ENCODE results near the gene KCTD8.

The KCTD8 gene

DNA sequence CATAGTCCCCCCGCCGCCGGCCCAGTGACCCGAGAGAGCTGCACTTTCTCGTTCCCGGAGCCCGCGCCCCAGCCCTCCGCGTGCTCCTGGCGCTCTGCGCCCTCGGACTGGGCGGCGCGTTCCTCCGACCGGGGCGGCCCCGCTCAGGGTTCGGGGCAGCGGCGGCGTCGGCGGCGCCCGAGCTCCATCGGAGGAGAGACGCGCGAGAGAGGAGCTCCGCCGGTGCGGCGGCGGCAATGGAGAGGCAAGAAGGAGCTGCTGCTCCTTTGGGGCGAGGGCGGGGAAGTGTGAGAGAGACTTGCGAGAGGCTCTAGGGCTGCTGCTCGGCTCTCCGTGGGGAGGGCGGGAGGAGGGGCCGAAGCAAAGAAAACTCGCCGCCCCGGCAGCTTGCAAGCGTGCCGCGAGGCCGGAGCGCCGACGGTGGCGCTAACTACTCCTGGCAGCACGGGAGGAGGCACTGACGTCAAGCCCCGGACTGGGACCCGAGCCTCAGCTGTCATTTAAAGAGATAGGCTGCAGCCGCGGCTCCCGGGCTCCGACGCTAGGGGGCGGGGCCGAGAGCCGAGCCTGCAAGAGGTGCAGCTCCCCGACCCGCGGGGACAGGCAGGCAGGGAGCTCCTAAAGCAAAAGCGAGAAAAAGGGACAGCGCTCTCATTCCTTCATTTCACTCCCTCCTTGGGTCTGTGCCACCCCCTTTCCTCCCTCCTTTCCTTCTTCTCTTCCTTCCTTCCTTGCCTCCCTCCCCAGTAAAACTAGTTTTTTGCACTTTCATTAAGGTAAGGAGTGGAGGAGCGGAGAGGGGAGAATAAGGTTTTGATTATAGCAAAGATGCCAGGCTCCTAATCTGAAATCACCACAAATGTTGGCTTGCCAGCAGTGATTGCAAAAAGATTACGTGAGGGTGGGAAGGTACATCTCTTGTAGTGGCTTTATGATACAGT, at the start of gene KCTD8:
Gene KCTD8 (minus strand): TSS at position 289 of the 941 bp plus-strand sequence.
- DNase-seq, result peak; percentile 79

- no peak for DNase-seq
Observed at GRCh38 chr4:44494810-44495701, 46.4 kb upstream of the KCTD8 start.

DNA sequence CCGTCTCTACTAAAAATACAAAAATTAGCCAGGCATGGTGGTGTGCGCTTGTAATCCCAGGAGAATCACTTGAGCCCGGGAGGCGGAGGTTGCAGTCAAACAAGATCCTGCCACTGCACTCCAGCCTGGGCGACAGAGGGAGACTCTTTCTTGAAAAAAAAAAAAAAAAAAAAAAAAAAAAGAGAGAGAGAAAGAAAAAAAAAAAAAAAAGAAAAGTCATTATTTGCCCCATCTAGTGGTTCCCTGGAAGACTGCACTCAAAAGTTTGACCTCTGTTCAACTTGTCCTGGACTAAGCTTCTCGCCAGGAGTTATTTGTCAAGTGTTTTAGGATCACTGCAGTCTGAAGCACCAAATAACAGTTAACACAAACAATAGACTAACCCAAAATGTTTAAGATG, 45.3 kb upstream of the KCTD8 start:
- no peak for DNase-seq

GRCh38 chr4:44487341-44487740, 38.7 kb upstream of the KCTD8 start:
- DNase-seq, result no peak

DNA sequence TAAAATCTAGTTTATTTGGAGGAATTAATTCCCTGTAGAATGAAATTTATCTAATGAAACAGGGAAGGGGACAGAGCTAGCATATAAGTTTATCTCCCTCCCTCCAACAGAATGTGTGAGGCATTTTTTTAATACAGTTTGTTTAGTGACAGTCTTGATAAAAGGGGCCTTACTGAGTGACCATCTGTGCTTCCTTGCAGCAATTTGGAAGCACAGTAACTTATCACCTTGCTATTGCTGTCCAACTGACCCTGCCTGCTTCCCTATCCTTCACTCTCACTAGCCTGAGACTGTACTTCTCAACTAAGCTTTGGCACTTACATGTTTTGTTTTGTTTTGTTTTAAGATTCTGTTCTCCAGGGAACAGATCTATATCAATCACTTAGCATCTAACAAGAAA, 31.1 kb upstream of the KCTD8 start:
- DNase-seq, result no peak

DNA sequence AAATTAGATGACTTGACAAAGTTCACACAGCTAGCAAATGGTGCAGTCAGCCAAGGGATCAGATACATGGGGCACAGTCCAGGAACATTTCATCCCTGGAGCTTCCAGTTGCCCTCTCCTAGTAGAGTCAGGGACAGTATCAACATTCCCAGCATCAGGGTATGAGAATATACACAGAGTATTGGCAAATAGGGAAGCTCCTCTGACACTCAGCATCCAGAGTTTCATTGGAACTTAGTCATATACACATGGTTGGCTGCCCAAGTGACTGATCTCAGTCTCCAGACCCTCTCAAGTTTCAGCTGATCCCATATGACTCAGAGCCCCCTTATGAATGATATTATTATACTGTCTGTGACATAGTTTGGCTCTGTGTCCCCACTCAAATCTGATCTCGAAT, 13.7 kb upstream of the KCTD8 start:
- DNase-seq, result no peak

DNA sequence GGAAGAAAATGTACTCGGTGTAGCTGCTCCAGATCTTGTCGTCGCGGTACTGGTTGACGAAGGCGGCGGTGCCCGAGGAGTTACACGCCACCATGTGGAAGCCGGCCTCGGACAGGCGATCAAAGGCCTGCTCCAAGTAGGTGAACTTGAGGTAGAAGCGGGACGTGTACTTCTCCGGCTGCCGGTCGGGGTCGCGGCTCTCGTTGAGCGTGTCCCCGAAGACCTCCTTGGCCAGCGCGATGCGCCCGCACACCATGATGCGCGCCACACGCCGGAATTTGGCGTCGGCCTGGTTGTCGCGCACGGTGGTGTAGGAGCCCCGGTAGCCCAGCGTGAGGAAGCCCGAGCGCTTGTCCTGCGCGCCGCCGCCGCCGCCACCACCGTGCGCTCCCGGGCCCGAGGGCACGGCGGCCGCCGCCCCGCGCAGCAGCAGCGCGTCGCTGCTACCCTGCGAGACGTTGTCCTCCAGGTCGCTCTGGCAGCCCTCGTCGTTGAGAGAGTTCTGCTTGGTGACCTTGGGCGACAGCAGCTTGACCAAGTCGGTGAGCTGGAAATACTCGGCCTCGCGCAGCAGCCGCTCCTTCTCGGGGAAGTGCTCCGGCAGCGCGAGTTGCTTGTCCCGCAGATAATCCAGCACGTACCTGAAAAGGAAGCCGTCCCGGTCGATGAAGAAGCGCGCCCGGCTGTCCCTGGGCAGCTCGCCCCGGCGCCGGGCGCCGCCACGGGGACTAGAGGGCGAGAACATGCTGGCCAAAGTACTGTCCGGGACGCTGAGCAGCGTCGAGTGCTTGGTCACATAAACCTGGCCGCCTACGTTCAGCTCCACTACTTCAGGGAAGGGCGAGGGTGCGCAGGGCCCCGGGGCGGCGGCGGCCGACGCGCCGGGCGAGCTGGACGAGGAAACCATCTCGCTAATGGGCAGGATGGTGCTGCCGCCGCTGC, 775 bp downstream of the KCTD8 start:
- peak; percentile 72 for DNase-seq

DNA sequence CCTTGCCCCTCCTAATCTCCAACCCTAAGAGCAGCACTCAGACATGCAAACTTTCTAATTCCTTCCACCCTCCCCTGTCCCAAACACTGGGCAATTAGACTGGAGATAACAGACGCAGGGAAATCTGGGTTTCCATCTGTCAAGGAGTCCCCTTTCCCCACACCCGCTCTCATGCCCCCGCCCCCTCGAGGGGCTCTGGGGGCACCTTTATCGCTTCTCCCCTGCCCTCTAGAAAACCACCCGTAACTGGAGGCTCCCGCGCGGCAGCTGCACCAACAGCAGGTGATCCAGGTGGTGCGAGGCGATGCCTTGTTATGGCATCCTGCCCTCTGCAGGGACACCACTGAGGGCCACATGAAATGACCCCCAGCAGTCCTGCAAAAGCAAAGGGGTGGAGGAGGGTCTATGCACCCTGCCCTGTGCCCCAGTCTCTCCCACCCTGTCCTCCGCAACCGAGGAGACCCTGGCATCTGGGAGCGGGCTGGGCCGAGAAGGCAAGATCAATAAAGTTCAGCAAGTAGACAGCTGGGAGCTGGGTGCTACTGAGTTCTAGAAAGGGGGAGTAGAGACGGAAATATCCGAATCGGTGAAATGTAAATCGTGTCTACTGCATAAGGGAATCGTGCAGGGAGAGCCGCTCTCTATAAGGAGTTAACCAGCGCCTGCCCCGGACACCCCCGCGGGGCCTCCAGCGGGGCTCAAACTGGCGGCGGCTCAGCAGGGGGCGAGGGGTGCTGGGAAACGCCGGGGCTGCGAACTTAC, 1.6 kb downstream of the KCTD8 start:
- peak; percentile 86 for DNase-seq

DNA sequence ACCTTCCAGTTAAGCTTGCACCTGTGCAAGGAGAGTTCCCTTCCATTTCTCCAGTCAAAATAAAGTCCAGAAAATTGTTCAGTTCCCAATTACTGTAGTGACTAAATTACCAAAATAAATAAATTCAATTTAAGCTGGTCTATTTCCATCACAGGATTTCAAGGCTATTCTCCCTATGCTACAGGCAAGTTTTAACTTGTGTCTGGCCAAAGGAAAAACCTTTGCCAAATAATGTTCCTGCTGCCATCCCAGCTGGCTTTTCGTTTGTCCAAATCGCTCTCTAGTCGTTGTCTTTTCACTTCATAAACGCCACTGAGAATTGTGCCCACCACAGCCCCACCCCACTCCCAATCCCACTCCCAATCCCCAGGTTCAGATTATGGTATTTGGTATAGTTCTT, 2.4 kb downstream of the KCTD8 start:
- peak; percentile 30 for DNase-seq

DNA sequence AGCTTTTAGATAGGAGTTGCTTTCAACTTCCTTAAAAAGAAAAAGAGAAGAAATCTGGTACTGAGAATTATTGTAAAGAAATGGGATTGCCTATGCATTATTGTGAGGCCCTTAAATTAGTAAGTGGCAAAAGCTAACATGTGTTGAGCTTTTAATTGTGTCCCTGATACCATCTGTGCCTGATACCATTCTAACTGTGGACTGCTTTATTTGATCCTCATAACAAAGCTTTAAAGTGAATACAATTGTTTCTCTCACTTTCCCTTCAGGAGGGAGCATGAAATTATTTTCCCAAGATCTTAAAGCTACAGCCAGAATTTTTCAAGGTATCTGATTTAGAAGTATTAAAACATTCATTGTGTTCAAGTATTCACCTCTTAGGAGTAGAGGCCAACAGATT, 9.9 kb downstream of the KCTD8 start:
- DNase-seq, result peak; percentile 50

DNA sequence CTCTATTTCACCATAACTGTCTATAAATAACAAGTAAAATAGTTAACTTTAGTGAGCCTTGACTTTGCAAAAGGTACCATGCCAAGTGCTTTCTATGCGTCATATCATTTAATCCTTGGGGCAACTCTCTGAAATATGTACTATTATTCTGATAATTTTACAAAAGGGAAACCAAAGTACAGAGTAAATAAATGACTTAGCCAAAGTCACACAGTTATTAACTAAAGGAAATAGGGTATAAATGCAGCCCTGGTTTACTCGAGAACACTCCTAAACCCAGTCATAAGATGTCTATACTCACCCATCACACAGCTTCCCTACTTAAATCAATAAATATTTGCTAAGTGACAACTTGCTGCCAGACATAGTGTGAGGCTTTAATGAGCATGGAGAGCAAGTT, 14.4 kb downstream of the KCTD8 start:
- DNase-seq, result no peak

- peak; percentile 35 for DNase-seq
Observed at GRCh38 chr4:44425614-44426208, 22.9 kb downstream of the KCTD8 start.

GRCh38 chr4:44422912-44423311, 25.7 kb downstream of the KCTD8 start:
- no peak for DNase-seq

DNA sequence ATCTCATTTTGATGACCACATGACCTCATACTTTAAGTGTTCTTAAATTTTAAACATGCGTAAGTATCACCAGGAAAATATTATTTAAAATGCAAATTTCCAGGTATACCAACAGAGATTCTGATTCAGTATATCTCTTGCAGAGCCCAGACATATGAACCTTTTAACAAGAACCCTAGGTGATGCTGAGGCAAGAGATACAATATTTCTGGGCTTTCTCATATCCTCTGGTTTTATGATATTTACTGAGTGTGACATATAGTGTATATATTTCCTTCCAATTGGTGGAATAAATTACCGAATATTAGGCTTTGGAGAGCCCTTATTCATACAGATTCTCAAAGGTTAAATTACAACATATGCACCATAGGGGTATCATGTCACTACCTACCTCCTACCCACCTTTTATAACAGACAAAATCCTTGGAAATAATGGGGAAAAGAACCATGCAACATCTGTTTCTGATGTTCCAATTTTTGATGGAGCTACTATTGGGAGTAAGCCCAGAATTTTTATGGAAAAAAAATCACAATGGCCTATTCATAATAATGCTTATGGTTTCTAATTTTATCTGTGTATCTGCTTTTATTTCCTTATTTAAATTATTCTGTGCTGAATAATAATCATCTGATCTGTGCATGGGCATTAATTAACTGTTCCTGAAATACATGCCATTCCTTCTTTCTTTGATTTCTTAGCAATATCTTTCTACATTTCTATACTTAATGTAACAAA, 27.1 kb downstream of the KCTD8 start:
- DNase-seq, result no peak

DNA sequence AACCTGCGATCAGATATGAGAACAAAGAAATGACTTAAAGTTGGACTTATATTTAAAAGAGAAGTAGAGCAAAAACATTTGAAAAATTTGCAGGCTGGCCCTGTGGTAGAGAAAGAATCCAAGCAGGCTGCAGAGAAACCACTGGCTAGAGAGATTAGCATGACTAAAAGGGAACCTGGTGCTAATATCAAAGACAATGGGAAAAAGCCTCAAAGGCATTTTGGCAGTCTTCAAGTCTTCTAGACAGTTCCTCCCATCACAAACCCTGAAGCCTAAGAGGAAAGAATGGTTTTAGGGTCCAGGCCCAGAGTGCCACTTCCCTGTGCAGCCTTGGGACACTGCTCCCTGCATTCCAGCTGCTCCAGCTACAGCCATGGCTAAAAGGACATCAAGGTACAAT, 33.4 kb downstream of the KCTD8 start:
- DNase-seq, result no peak

DNA sequence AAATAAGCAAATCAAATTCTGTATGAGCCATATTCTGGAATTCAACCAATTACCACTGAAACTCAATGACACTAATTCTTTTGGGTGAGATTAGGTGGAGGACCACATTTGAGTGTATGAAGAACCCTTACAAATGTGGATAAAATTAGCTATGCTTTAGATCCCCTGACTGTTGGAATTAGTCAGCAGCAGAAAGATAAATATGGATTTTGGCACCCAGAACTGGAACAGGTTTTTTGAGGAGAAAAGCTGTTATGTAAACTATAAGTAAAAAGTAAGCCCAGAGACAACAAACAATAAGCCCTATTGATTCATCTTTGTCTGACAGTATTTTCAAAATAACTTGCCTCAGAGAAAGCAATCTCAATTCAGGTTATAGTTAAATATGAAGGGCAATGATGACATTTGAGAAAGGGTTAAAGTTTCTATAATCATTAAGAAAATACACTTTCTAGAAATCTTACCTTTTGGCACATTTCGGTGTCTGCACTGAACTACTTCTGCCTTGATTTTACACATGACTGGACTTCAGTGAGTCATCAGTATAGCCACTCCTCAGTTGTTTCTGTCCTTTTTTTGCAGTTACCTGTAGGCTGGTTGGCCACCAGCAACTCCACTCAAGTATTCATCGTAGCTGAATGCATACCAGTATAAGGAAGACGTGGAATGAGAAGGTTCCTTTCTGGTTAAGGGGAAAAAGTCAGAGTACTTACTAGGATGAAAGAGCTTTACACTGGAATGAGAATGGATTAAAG, 80.0 kb downstream of the KCTD8 start:
- no peak for DNase-seq

DNA sequence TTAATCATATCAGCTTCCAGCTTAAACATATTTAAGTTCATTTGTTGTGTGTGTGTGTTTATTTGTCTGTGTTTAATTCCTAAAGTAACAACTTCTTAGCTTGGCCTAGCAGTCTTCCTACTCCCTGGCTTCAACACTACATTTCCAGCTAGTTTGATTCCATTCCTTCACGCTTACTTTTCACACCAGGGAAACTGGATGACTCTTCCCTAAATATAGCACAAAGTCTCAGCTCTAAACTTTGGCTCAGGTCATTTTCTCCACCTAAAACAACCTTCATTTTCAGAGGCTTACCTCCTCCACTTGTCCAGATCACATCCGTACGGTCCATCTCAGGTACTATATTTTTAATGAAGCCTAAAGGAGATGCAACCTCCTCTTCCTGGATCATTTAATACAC, 94.4 kb downstream of the KCTD8 start:
- DNase-seq, result no peak

GRCh38 chr4:44351069-44351468, 97.5 kb downstream of the KCTD8 start:
- no peak for DNase-seq

DNA sequence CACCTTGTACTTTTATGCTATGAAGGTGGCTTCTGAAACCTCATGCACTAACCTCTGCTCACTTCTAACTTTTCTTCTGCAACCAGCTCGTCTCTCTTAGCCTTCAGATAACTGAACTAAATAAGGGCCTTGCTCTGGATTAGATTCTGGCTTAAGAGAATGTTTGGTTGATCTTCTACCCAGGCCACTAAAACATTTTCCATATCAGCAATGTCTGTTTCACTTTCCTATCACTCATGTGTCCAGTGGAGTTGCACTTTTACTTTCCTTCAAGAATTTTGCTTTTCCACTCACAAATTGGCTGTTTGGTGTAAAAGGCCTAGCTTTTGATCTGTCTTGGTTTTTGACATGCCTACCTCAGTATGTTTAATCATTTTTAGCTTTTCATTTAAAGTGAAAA, 105.8 kb downstream of the KCTD8 start:
- no peak for DNase-seq

DNA sequence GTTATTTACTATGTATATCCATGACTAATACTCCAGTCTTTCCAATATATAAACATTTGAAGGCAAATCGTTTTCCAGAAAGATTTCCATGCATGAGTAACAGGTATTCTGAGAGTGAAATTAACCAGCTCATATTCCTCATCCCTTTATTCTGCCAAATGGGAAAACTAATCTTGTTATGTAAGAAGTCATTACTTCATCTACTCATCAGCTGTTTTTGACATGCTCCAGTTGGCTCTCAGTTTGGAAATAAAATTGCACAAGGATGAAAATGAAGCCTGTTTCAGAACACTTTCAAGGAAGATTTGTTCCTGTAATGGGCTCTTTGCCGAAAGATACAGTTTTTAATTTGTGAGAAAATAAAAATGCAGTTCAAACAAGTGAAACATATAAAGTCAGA, 121.9 kb downstream of the KCTD8 start:
- DNase-seq, result no peak

All from NCI-H524 treated with DMSO at 0.1 percent for 48 hours (cell line).